Stomach (tissue), 9 donors: ENCODE results near the gene TRIO. TPM values are rescaled to one million over a fixed set of nuclear protein-coding genes. Genes with fewer than 3 reads are reported as not detected.
"Not testable (repeated sequence)": the region's sequence is repeated elsewhere in the genome, so short reads cannot be mapped to it uniquely, and the experiment has no call there.

Experiments used
- DNase-seq, 2 donors: peaks; one replicate each; pipeline versions ENCODE4 v3.0.0 to v3.0.0-alpha.2; 2013 to 2019
- H3K27ac ChIP-seq, 5 donors: fragments of 200-600 bp in 4 of 5; sonication (generic) in 4 of 5; one replicate each; pipeline ENCODE4 v1.5.1; 2013 to 2019; ENCODE audit warnings: mild to moderate bottlenecking in 1 of 5, moderate library complexity in 1 of 5
- H3K27me3 ChIP-seq, 3 donors: fragments of 200-600 bp; sonication (generic); one replicate each; pipeline ENCODE4 v1.5.1; 2017 to 2019; ENCODE audit warnings: mixed run types in 1 of 3
- H3K36me3 ChIP-seq, 4 donors: fragments of 200-600 bp; sonication (generic); 1 replicate in 3 of 4; 2 replicates in 1 of 4; pipeline ENCODE4 v1.5.1; 2016 to 2019
- H3K4me1 ChIP-seq, 4 donors: fragments of 200-600 bp; sonication (generic); one replicate each; pipeline ENCODE4 v1.5.1; 2016 to 2019
- H3K4me3 ChIP-seq, 4 donors: fragments of 200-600 bp; sonication (generic) in 3 of 4; one replicate each; pipeline ENCODE4 v1.5.1; 2016 to 2019; ENCODE audit warnings: mild to moderate bottlenecking in 1 of 4
- H3K9me3 ChIP-seq, 4 donors: fragments of 200-600 bp; sonication (generic); one replicate each; pipeline ENCODE4 v1.5.1; 2016 to 2019
- EP300 ChIP-seq: sonication (generic); formaldehyde crosslinking; IDR thresholded peaks from one replicate; pipeline ENCODE4 v1.6.1; 2017; ENCODE audit warnings: antibody characterized with exemption
- POLR2A ChIP-seq, 4 donors: fragments of 450-650 bp; IDR thresholded peaks; one replicate each; pipeline ENCODE4 v1.6.1; 2016; ENCODE audit warnings: antibody characterized with exemption in 4 of 4, control low read depth in 2 of 4, mild to moderate bottlenecking in 1 of 4, moderate library complexity in 1 of 4
- POLR2AphosphoS5 ChIP-seq, 3 donors: sonication (generic); formaldehyde crosslinking; IDR thresholded peaks; one replicate each; pipeline ENCODE4 v1.6.1; 2016; ENCODE audit warnings: antibody characterized with exemption in 3 of 3
- WGBS, 5 donors: extraction: QIAGEN DNeasy Blood & Tissue Kit in 3 of 5; methylation state at CpG; one replicate each; pipeline versions ENCODE4 v1.1.5 to v1.1.7; 2013 to 2018; 5-methylcytosine and 5-hydroxymethylcytosine counted together
- intact Hi-C: fragments of 100-400 bp; cut with DNase I; formaldehyde crosslinking; loops from one replicate; pipeline ENCODE4 v1.15.1; 2023; ENCODE audit warnings: low total_unique reads
- polyA plus RNA-seq, 3 donors: library from polyadenylated mRNA; stranded (reverse); fragments of 200-250 nt; gene quantifications; one replicate each; pipeline ENCODE4 v1.2.3, GENCODE V29; 2013
- total RNA-seq, 5 donors: library from RNA; depleted of rRNA; stranded (reverse); fragments of >200 nt; gene quantifications; one replicate each; pipeline versions ENCODE4 v1.1.0 to v1.2.3, GENCODE V29; 2014 to 2016
- TF ChIP-seq, protein P1 (sequence below), 7 experiments: fragments of 450-650 bp in 4 of 7; fragments of 200-600 bp in 3 of 7; sonication (generic) in 3 of 7; IDR thresholded peaks; one replicate each; pipeline ENCODE4 v1.5.1; 2016 to 2019; ENCODE audit warnings: antibody characterized with exemption in 7 of 7, control low read depth in 2 of 7, mild to moderate bottlenecking in 1 of 7
- donor health status: healthy with polysubstance abuse.
- donor health status: Bipolar disorder and iron deficiency.
- donor health status: healthy.

The TRIO gene
- total and polyA plus RNA-seq, 8 donors, result 9.9 to 558 (median 127) TPM

DNA sequence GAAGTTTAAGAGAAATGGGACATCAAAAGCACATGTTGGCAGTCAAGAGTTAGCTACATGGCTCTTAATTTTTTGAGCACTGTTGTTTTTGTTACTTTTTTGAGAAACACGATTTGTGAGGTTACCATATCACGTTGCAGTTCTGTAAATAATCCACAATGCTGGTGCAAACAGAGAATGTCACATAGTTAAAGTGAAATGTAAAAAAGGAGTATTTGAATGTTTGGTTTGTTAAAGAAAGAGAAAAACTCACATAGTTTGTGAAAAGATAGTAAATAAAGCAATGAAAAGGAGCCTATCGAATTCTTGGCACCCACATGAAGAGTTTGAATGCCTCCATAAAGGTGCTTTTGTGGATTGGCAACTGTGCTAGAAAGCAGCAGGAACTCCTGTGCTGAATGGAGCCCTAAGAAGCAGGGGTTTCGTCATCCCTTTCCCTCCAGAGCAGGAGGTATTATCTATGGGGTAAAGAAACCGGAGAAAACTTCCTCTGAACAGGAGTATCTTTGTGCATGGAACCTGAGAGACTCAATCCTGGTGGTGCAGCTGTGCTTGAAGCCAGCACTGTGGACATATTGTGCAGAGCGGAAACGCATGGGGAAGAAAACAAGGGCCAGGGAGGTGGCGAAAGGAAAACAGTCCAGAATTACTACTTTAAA is 289.9 kb downstream of the TRIO start:
- peaks cover 5 to 37% (median 16%) of the 10 kb centered on the region in 4 donors for H3K4me1 ChIP-seq
- H3K9me3 ChIP-seq, result no peaks in the 10 kb centered on the region
- H3K27me3 ChIP-seq, result no peaks in the 10 kb centered on the region
- DNase-seq, result no peak
- intact Hi-C loops, result no loop called here
- WGBS, 5 donors, result 51 to 66% (median 62%) methylated on average over 8 of the region's 8 CpGs
- H3K4me3 ChIP-seq, result no peak overlapping the region
- TF ChIP-seq, protein P1, sequence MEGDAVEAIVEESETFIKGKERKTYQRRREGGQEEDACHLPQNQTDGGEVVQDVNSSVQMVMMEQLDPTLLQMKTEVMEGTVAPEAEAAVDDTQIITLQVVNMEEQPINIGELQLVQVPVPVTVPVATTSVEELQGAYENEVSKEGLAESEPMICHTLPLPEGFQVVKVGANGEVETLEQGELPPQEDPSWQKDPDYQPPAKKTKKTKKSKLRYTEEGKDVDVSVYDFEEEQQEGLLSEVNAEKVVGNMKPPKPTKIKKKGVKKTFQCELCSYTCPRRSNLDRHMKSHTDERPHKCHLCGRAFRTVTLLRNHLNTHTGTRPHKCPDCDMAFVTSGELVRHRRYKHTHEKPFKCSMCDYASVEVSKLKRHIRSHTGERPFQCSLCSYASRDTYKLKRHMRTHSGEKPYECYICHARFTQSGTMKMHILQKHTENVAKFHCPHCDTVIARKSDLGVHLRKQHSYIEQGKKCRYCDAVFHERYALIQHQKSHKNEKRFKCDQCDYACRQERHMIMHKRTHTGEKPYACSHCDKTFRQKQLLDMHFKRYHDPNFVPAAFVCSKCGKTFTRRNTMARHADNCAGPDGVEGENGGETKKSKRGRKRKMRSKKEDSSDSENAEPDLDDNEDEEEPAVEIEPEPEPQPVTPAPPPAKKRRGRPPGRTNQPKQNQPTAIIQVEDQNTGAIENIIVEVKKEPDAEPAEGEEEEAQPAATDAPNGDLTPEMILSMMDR (IDR thresholded peaks at IDR 0.05), result no peak
- no peak for TF ChIP-seq POLR2AphosphoS5 (IDR thresholded peaks at IDR 0.05)
- TF ChIP-seq POLR2A (IDR thresholded peaks at IDR 0.05), result no peak
- TF ChIP-seq EP300, result no peak
- H3K27ac ChIP-seq, result no peak overlapping the region
- peaks cover 0 to 19% (median 4%) of the 10 kb centered on the region in 4 donors for H3K36me3 ChIP-seq

DNA sequence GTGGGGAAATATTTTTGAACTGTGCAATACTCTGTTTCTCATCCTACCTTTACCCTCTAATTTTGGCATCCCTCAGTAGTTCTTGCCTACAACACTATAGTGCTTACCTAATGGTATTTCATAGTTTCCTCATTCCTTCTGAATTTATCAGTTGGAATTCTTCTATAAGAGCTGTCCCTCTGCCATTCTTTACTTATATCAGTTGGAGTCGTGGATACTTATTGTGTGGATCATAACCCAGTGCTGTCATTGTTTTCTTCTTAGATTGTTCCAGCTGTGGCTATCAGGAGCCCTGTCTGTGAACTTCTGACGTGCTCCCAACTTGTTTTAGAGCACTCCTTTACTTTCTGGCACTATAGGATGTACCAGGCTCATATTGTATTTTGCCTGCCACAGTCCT is 292.3 kb downstream of the TRIO start:
- Histone ChIP-seq H3K9me3 (no peaks in the 10 kb centered on the region), H3K27me3 (no peaks in the 10 kb centered on the region), H3K27ac (no peak overlapping the region), H3K36me3 (peaks cover 0 to 19% (median 5%) of the 10 kb centered on the region in 4 donors), H3K4me3 (no peak overlapping the region), H3K4me1 (peaks cover 0 to 35% (median 5%) of the 10 kb centered on the region in 4 donors)
- no peak for TF ChIP-seq EP300
- intact Hi-C loops, result no loop called here
- no peak for DNase-seq
- WGBS, 5 donors, result 66 to 81% (median 79%) methylated on average over 2 of the region's 2 CpGs

DNA sequence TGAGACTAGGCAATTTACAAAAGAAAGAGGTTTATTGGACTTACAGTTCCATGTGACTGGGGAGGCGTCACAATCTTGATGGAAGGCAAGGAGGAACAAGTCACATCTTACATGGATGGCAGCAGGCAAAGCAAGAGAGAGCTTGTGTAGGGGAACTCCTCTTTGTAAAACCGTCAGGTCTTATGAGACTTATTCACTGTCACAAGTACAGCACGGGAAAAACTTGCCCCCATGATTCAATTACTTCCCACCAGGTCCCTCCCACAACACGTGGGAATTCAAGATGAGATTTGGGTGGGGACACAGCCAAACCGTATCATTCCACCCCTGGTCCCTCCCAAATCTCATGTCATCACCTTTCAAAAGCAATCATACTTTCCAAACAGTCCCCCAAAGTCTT is 293.0 kb downstream of the TRIO start:
- H3K36me3 ChIP-seq, result peaks cover 0 to 19% (median 8%) of the 10 kb centered on the region in 4 donors

DNA sequence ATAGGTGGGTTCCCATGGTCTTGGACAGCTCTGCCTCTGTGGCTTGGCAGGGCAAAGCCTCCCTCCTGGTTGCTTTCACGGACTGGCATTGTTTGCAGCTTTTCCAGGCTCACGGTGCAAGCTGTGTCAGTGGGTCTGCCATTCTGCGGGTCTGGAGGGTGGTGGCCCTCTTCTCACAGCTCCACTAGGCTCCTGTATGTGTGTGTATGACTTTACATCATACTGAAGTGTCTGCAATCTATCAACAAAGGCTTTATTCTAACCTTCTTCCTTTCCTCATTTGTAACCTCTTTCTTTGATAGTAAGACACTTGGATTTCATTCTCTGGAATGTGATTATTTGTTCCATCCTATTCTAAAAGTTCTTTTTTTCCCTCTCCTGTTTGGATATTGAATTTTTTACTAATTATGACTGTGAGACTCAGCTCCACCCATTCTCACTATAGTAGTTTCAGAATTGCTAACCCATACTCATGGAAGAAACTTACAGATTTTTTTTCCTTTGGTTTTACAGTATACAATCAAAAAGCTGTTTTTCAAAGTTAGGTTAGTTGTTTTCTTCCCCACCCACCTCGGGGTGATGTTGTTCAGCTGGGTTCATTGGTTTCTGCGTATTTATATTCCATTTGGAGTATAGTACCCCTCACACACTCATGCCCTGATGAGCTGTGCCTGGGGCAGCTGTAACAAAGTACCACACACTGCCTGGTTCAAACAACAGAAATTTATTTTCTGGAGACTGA is 293.8 kb downstream of the TRIO start:
- Histone ChIP-seq H3K27ac (no peak overlapping the region), H3K4me3 (no peak overlapping the region), H3K9me3 (no peaks in the 10 kb centered on the region), H3K27me3 (no peaks in the 10 kb centered on the region), H3K4me1 (peaks cover 0 to 35% (median 9%) of the 10 kb centered on the region in 4 donors), H3K36me3 (peaks cover 0 to 18% (median 13%) of the 10 kb centered on the region in 4 donors)
- intact Hi-C loops, result no loop called here
- 86 to 93% (median 89%) methylated on average over 5 of the region's 5 CpGs for whole genome bisulfite sequencing, 5 donors
- DNase-seq, result no peak
- TF ChIP-seq POLR2A (IDR thresholded peaks at IDR 0.05) (no peak), POLR2AphosphoS5 (IDR thresholded peaks at IDR 0.05) (no peak), EP300 (no peak)
- TF ChIP-seq, protein P1 (IDR thresholded peaks at IDR 0.05), result no peak

More for the DNA sequence above, 293.0 kb downstream of the TRIO start:
- H3K27ac ChIP-seq, H3K9me3 ChIP-seq, H3K4me3 ChIP-seq, DNase-seq, H3K27me3 ChIP-seq, intact Hi-C loops: not testable (repeated sequence)
- peaks cover 0 to 34% (median 6%) of the 10 kb centered on the region in 4 donors for H3K4me1 ChIP-seq
- 89 to 95% (median 94%) methylated on average over 5 of the region's 5 CpGs for WGBS, 5 donors

DNA sequence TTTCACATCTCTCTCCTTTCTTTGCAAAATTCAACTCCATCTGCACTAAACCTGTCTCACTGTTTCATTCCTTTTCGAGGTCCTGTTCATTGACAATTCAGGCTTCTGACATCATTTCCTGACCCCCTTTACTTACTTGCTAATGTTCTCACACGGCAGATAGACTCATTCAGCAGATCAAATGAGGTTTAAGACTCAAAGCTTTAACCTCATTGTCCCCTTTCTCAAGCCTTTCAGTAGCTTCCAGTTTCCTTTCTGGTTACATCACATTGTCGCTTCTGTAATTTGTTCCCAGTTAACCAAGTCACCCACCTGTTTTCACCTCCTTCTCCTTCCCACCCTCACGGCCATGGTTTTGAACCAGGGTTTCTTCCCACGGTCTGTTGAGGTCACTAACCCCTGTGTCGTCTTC is 295.1 kb downstream of the TRIO start:
- 74 to 89% (median 86%) methylated on average over 6 of the region's 6 CpGs for WGBS, 5 donors
- no peaks in the 10 kb centered on the region for H3K27me3 ChIP-seq
- peaks cover 0 to 30% (median 10%) of the 10 kb centered on the region in 4 donors for H3K4me1 ChIP-seq
- peaks cover 0 to 20% (median 13%) of the 10 kb centered on the region in 4 donors for H3K36me3 ChIP-seq
- TF ChIP-seq POLR2AphosphoS5 (IDR thresholded peaks at IDR 0.05) (no peak), EP300 (no peak), POLR2A (IDR thresholded peaks at IDR 0.05) (no peak)
- TF ChIP-seq, protein P1 (IDR thresholded peaks at IDR 0.05), result no peak
- peak overlapping the region in 1 of 5 donors; percentile 85 for H3K27ac ChIP-seq
- intact Hi-C loops, result no loop called here
- no peak for DNase-seq
- no peaks in the 10 kb centered on the region for H3K9me3 ChIP-seq
- H3K4me3 ChIP-seq, result no peak overlapping the region
